Kidney tubule cell (primary cell): ENCODE results near the gene TBL1XR1.
"Not testable (repeated sequence)": the region's sequence is repeated elsewhere in the genome, so short reads cannot be mapped to it uniquely, and the experiment has no call there.

Experiments used
- DNase-seq: peaks from one replicate; pipeline ENCODE4 v3.0.0-alpha.2; 2018; ENCODE audit warnings: low spot score

TBL1XR1 gene

DNA sequence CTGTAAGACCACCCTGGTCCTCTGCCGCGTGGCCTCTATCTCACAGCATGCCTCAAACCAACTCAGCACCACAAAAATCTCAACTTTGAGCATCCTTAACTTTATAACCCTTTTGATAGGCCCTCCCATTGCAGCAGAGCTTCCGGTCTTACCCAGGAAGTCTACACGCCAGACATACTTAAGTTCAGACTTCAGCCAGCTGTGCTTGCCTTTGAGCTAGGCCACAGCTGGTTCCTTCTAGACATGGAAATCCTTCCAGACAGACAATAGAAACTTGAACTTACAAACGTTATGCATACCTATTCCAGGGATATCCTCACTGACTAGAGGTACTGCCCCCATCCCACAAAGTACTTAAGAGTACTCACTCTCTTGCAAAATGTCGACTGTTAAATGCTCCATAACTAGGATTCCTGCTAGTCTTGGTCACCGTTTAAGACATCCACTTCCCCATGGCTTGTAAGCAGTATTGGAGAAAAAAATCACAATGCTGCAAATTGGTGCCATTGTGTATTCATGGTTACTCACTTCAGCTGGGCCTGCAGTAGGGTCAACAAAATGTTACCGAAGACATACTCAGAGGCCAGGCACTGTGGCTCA is 183.5 kb downstream of the TBL1XR1 start:
- DNase-seq: no peak

DNA sequence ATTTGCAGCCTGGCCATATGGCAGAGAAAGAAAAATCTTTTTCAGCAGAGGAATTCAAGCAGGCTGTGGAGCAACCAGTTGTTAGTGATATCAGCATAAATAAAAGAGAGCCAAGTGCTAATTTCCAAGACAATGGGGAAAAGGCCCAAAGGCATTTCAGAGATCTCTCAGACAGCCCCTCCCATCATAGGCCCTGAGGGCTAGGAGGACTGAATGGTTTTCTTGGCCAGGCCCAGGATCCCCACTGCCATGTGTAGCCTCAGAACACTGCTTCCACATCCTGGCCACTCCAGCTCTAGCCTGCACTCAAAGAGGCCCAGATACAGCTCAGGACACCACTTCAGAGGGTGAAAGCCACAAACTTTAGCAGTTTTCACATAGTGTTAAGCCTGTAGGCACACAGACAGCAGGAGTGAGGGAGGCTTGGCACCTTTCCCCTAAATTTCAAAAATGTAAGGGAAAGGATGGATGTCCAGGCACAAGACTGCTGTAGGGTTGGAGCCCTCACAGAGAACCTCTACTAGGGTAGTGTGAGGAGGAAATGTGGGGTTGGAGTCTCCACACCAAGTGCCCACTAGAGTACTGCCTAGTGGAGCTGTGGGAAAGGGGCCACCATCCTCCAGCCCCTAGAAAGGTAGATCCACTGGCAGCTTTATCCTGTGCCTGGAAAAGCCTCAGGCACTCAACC is 191.4 kb downstream of the TBL1XR1 start:
- no peak for DNase-seq

DNA sequence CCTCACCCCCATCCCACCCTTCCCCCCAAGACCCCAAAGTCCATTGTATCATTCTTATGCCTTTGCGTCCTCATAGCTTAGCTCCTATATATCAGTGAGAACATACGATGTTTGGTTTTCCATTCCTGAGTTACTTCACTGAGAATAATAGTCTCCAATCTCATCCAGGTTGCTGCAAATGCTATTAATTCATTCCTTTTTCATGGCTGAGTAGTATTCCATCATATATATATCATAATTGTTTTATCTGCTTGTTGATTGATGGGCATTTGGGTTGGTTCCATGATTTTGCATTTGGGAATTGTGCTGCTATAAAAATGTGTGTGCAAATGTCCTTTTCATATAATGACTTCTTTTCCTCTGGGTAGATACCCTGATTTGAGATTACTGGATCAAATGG is 197.1 kb downstream of the TBL1XR1 start:
- DNase-seq: not testable (repeated sequence)

DNA sequence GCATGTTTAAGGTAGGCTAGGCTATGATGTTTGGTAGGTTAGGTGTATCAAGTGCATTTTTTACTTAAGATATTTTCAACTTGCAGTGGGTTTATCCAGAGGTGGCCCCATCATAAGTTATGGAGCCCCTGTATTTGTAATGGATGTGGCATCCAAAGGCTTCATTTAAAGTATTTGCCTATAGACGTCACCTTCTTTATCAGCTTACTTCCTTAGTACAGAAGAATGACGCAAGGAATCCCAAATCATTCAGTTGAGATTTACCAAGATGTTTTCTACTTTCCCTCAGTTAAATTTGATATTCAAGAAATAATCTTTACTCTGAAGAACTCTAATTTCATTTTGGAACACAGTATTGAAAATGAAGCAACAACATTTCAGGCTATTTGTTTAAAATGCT is 201.3 kb downstream of the TBL1XR1 start:
- no peak for DNase-seq

DNA sequence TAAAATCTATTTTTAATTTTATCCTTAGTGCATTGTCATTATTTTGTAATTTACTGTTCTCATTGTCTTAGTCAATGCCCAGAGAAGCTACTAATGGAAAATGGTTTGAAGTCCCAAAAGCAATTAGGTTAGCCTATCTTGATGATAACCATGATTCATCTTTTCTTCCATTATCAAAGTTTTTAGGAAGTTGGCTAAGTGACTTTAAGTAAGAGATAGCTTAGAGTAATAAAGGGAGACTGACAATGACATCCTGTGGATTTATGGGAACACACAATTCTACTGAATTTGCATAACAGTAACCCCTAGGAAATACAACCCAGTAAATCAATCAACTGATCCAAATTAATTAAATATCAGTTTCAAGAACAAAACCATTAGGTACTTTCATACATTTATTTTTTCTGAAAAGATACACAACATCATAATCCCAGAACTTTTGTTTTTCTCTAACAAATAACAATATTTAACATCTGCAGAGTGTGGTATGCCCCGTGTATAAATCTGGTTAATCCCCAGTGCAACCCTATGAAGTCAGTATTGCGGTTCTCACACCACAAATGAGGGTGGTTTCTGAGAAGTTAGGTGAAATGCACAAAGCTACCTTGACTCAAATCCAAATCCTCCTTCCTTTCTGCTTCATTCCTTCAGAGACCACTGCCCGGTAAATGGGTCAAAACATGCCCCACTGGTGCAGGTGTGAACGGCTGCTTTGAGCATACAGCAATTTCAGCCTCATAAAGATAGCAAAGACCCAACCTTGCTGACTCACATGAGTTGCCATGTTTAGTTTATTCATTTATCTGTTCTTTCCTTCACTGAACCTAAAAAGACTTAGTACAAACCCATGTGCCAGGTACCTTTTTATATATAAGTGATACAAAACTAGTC is 202.1 kb downstream of the TBL1XR1 start:
- DNase-seq: no peak

DNA sequence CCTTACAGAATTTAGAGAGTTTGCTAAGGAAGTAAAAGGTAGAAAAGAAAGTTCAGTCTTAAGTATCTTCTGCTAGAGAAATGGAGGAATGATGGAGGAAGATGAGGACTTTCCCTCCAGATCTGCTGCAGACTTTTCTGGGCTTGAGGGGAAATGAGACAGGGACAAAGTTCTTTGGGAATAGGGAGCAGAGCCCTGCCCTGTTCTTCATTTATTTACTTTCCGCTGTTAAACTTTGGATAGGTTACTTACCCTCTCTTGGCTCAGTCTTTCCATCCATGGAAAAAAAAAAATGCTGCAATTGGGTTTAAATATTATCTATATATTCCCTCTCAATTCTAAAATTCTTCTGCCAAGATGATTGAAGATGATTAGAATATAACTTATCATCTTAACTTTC is 202.9 kb downstream of the TBL1XR1 start:
- no peak for DNase-seq

DNA sequence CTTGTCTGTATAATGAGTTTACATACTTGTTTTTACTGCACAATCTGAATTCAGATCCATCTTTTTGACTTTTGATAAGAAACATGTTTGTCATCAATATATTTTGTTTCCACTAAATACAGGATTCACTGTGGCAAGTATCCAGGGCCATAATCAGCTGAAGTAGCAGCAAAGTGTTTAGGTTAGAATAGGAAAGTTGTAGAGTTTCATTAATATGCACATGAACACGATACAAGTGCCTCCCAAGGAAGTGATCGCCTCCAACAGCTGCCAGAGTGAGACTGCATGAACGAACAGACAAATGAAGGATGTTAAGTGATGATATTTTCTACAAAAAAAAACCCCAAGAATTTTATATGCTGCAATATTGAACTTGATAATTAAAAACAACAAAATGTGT is 204.3 kb downstream of the TBL1XR1 start:
- DNase-seq: no peak

DNA sequence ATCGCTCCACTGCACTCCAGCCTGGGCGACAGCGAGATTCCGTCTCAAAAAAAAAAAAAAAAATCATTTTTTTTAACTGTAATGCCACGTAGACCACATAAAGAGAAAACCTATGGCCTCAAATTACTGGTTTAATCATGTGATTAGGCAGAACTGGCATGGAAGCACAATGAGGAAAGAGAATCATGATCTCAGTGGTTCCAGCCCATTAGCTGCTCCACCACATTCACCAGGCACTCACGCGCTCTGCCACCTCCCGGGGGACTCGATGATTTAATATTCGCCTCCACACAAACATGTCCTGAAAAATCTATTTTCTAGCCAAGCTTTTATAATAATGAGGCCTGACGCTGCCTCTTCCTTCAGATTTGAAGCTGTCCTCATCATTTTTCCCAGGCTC is 204.7 kb downstream of the TBL1XR1 start:
- peak; percentile 71 for DNase-seq

DNA sequence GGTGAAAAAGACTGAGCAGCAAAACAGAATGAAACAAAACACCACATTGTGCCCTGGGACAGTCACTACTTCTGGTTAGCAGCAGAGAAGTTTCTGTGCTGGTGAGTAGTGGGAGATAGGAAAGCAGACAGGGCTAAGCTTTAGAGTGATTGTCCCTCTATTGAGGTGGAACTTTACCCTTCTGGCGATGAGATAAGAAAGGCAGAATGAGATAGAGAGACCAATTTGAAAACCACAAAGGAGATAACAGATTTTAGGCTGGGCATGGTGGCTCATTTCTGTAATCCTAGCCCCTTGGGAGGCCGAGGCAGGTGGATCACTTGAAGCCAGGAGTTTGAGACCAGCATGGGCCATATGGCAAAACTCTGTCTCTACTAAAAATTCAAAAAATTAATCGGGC is 208.5 kb downstream of the TBL1XR1 start:
- DNase-seq: no peak

DNA sequence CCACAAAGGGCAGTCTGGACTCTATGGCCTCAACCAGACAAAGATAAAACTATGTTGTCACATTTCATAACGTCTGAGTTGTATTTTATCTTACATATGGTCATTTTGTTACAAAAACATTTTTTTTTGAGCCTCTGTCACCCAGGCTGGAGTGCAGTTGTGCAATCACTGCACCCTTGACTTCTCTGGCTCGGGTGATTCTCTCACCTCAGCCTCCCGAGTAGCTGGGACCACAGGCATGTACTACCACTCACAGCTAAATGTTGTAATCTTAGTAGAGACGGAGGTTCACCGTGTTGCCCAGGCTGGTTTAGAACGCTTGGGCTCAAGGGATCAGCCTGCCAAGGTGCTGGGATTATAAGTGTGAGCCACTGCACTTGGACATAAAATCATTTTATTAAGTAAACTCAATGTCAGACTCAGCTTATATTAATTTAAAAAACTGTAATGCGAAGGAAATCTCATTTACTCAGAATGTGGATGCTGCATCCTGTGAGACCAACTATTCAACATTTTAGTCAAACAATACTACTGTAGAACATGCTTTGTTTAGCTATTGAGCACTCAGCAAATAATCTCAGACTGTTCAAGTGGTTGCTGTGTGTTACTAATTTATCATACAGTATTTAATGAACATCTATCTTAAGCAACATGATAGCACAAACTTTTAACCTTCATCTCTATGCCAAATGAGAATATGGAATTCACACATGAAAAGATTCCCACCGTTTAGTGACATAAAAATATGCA is 209.2 kb downstream of the TBL1XR1 start:
- DNase-seq: peak; percentile 18

DNA sequence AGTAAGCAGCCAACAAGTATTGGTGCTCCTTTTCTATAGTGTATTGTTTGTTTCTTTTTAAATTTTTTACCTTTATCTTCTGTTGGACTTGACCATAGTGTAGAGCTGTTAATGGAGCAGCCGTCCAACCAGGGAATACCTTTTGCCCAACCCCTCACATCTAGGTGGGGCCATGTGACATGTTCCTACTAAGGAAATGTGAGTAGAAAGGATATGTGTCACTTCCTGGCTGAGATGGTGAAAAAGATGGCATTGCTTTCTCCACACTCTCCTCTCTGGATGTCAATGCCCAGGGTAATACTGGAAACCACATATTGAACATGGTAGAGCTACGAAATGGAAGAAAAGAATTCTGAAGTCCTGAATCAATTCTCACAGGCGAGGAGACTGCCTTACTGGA is 218.8 kb downstream of the TBL1XR1 start:
- peak; percentile 36 for DNase-seq

DNA sequence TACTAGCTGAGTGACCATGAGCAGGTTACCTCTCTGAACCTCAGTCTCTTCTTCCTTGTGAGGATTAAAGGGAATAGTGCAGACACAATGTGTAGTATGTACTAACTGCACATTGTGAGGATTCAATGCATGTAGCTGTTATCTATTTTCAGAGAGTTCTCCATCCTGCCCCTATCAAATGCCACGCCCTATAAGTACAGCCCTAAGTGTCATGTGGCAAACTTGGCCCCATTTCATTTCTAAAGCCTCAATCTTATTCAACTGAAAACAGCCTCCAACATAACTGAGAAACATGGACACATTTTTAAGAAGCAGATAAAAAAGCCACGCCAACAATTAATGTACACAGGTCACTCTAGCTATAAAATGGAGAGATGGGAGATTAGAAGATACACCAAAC is 220.0 kb downstream of the TBL1XR1 start:
- DNase-seq: no peak

DNA sequence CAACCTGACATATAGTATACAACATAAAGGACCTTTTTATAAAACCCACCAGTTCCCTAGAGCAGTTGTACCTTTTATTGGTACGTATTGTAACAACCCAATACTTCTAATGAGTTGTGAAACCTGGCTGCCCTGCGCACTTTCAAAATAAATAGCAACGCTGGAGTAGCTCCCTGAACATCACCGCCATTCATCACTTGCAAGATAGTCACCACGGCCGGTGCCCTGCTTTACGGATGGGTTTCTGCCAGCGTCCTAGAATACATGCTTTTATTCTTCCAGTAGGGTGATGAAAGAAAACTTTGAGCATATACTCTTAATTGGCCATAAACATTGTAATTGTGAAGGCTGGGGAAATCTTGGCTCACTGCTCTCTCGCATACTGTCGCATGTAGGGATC is 220.7 kb downstream of the TBL1XR1 start:
- DNase-seq: no peak

DNA sequence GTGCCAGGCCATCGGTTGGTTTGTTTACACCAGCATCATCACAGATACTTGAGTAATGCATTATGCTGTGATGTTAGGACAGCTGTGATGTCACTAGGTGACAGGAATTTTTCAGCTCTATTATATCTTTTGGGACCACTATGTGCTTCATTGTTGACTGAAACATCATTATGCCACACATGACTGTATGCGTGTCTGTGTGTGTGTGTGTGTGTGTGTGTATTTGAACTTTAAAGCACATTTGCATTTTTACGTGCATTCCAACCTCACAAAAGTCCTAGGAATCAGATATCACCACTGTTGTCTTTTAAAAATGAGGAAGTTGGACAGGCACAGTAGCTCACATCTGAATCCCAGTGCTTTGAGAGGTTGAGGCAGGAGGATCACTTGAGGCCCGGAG is 223.0 kb downstream of the TBL1XR1 start:
- DNase-seq: no peak

DNA sequence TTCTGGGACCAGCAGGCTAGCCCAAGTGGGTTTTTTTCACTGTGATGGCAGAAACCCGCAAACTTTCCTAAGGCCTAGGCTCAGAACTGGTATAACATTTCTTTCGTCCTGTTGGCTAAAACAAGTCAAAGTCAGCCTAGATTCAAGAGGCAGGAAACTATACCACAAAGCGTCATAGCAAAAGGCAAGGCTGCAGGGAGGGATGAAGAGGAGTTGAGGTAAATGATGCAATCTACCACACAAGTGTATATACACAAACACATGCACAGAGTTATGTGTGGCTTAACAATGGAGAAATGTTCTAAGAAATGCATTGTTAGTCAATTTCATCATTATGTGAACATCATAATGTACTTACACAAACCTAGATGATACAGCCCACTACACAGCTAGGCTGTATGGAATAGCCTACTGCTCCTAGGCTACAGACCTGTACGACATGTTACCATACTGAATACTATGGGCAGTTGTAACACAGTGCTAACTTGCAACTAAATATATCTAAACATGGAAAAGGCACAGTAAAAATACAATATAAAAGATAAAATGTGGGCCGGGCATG is 225.6 kb downstream of the TBL1XR1 start:
- DNase-seq: no peak

DNA sequence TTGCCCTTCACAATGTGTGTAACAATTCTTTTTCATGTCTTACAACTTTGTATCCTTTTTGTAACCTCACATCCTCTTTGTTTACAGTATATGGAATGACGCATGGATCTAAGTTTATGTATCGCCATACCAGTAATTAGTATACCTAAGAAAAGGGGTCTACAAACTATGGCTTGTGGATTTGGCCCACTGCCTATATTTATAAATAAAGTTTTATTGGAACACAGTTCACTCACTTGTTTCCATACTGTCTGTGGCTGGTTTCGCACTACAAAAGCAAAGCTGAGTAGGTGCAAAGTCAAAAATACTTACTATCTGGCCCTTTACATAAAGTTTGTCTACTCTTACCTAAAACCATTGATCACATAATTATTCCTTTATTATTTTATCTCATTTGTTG is 226.5 kb downstream of the TBL1XR1 start:
- DNase-seq: no peak

DNA sequence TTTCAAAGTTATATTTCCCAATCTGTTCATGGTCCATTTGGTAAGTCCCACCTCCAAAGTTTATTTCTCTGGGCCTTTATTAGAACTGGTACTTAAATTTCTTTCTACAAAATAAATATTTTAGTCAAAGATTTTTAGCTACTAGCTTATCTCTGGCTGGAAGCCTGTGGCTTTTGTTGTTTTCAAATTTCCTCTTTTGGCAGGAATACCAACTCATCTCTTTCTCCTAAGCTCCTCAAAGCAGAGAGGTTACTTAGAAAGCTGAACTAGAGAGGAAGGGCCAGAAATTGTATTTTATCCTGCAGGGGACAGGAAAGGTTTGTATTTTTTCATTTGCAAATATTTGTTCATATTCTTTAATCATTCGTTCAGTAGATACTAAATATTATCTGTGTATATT is 227.8 kb downstream of the TBL1XR1 start:
- no peak for DNase-seq
